ENCODE results near the gene UBE2O.
"Not testable (repeated sequence)": the region's sequence is repeated elsewhere in the genome, so short reads cannot be mapped to it uniquely, and the experiment has no call there.

Gene UBE2O

DNA sequence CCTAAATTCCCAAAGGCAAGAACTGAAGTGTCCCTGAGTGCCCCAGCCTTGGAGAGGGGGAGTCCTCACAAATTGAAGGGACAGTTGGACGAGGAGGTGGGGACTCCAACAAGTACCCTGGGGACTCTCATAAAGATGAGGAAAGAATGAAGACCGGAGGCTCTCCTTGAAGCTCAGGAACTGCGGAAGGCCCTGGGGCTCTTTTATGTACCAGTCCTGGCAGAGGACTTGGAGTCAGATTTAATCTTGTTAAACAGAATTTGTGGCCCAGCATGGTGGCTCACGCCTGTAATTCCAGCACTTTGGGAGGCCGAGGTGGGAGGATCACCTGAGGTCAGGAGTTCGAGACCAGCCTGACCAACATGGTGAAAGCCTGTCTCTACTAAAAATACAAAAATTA is 93.2 kb downstream of the UBE2O start:
- in situ Hi-C loops (cut with MboI; ENCODE audit: low sequenced_read_pairs): not testable (repeated sequence)

DNA sequence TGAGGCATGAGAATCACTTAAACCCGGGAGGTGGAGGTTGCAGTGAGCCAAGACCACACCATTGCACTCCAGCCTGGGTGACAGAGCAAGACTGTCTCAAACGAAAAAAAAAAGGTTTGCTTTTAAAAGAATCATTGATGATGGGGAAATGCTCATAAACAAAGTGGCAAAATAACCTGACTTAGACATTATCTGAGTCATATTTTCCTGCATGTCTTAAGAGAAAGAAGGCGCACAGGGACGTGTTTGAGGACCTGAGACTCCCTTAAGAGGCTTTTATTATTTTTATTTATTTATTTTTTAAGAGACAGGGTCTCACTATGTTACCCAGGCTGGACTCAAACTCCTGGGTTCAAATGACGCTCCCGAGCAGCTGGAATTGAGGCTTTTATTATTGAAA is 93.6 kb downstream of the UBE2O start:
- in situ Hi-C loops (cut with MboI; ENCODE audit: low sequenced_read_pairs): no loop called here

DNA sequence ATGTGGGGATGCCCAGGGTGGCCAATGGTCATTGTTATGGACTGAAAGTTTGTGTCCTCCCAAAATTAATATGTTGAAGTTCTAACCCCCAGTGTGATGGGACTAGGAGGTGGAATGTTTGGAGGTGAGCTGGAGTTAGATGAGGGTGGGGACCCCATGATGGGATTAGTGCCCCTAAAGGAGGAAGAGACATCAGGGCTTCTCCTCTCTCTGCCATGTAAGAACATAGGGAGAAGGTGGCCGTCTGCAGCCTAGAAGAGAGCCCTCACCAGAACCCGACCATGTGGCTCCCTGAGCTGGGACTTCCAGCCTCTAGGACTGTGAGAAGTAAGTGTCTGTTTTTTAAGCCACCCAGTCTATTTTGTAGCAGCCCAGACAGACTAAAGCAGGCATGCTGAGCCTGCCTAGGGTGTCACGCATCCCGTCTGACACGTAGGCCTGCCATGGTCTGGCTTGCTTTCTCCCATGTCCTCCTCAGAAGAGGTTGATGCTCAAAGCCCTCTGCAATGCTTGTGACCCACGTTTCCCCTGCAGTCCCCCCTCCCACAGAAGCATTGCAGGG is 95.3 kb downstream of the UBE2O start:
- in situ Hi-C loops (cut with MboI; ENCODE audit: low sequenced_read_pairs): no loop called here

DNA sequence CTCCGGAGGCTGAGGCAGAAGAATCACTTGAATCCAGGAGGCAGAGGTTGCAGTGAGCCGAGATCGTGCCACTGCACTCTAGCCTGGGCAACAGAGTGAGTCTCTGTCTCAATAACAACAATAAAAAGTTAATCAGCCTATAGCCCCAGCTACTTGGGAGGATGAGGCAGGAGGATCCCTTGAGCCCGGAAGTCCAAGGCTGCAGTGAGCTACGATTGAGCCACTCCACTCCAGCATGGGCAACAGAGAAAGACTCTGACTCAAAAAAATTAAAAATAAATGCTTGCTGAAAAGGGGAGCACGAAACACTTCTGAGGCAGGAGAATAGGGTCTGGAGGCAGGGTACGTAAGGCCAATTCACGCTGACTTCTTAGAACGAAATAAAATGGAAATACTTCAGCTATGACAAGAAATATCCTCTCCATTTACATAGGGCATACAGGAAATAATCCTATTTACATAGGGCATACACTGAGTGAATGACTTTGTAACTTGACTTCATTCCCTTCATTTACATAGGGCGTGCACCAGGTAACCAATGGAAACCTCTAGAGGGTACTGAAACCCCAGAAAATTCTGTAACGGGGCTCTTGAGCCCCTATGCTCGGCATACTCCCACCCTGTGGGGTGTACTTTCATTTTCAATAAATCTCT is 96.0 kb downstream of the UBE2O start:
- in situ Hi-C loops (cut with MboI; ENCODE audit: low sequenced_read_pairs): no loop called here

DNA sequence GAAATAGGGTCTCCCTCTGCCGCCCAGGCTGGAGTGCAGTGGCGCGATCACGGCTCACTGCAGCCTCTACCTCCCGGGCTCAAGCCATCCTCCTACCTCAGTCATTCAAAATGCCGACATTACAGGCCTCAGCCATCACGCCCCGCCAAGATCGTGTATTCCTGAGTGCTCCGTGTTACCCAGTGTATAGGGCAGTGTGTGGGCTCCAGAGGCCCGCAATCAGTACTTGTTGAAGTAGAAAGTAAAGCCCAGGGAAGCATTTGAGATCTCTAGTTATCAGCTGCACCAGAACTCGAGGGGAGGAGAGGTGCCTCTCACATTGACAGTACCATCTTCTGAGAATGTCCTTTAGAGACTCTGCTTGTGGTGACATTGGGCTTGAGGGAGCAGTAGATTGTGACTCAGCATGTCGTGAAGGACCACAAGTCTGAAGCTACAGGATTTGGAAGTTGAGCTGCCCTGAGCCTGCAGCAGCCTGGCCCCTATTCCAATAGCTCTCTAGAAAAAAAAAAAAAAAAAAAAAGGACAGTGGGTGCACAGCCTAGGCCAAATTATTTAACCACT is 98.1 kb downstream of the UBE2O start:
- in situ Hi-C loops (cut with MboI; ENCODE audit: low sequenced_read_pairs): no loop called here

DNA sequence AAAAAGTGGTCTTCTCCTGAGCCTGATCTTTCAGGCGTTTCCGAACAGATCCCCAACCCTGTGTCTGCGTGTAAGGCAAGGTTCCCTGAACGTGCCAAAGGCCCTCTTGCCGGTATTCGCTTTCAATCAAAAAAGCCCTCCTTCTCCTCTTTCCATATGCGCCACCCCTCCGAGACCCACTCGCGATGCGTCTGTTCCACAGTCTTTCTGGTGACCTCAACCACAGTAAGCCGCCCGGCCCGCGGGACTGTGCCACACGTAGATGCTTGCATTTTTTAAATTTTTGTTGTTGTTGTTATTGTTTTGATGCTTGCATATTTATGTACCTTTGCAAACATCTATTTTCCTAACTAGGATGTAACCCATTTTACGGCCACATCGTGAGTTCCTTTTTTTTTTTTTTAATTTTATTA is 98.6 kb downstream of the UBE2O start:
- in situ Hi-C loops (cut with MboI; ENCODE audit: low sequenced_read_pairs): no loop called here

DNA sequence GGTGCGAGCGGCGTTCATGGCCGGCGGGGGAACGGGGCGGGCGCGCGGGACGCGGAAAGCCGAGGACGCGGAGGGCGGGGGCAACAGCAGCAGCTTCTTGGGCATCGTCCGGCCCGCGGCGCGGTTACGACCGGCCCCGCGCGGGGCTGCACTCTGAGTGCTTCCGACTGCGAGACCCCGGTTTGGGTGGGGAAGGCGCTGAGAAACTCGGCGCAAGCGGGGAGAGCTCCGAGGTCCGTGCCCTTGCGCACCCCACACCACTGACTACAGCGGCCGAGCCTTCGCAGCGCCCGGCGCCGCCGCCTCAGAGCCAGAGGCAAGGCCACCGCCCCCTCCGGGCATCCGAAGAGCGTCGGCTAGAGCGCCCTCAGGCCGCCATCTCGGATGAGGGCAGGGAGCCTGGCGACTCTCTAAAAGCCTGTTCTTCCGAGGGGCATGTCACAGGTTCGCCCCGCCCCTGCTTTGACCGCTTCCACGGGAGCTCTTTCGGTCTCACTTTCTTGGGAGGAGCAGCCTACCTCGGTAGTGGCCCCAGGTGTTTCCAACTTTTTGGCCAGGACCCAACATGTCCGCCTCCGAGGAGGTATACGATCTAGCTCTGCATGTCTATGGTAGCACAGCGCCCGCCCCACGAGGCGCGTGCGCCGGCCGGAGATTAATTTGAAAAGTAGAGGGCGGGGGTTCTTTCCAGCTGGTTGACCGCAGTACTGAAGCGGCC is 99.2 kb downstream of the UBE2O start, which contains the start of gene PRPSAP1:
Gene PRPSAP1 (minus strand): TSS at position 318 of the 718 bp plus-strand sequence. CDS start 213 bp downstream, at position 105.
- in situ Hi-C loops (cut with MboI; ENCODE audit: low sequenced_read_pairs): no loop called here

DNA sequence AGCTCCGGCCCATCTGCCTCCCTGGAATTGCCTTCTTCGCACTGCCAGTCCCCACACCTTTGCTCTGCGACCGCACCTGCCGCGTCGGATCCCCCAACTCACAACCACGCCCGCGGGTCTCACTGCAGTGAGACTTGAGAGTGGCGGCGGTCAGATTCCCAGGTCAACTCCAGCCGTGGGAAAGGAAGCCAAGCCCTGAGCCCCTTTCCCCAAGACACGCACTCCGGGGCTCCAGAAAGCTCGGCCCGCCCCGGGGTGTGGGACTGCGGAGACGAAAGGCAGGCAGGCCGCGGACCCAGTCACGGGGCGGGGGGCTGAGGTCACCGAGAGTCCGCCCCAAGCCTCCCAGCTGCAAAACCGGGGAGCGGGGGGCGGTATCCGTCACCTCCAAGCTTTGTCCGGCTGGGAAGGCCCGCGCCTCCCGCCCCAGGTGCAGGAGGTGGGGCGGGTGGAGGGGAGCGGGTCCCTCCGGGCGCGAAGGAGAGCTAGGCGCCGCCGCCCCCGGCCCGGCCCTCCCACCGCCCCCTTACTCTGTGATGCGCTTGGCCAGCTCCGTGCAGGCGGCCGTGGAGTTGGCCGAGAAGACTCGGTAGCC is 99.9 kb downstream of the UBE2O start:
- in situ Hi-C loops (cut with MboI; ENCODE audit: low sequenced_read_pairs): no loop called here

DNA sequence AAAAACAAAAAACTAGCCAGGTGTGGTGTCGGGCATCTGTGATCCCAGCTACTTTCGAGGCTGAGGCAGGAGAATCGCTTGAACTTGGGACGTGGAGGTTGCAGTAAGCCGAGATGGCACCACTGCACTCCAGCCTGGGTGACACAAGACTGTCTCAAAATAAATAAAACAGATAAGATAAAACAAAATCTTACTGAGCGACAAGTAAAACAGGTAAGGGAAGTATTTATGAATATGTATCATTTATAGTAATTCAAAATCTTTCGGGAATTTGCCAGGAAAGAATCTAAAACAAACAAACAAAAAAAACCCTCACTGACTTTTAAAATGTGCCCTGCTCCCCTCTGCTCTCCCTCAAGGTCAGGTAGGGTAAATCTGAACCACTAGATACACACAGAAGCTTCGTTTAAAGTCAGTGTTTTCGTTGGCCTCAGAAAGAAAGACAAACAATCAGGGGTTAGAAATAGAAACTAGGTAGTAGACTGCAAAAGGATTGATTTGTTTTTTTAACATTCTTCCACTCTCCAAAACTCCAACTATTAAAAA is 101.4 kb downstream of the UBE2O start:
- in situ Hi-C loops (cut with MboI; ENCODE audit: low sequenced_read_pairs): no loop called here

DNA sequence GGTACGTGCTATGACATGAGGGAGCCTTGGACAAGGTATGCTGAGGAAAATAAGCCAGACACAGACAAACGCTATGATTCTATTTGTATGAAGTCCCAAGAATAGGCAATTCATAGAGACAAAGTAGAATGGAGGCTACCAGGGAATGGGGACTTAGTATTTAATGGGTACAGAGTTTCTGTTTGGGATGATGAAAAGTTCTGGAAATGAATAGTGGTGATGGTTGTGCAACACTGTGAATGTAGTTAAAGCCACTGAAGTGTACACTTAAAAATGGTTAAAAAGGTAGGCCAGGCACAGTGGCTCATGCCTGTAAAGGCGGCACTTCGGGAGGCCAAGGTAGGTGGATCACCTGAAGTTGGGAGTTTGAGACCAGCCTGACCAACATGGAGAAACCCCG is 102.5 kb downstream of the UBE2O start:
- in situ Hi-C loops (cut with MboI; ENCODE audit: low sequenced_read_pairs): no loop called here

DNA sequence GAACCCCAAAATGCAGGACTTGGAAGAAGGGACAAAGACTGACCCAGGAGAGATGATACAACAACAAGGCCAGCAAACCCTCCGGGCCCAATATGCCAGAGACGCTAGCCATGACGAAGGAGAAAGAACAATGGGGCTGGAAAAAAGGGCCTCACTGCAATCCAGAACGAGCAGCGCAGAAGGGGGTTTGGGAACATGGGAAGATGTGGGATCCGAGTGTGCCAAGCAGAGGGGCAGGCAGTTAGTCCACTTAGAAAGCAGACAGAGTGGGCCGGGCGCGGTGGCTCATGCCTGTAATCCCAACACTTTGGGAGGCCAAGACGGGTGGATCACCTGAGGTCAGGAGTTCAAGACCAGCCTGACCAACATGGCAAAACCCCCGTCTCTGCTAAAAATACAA is 106.0 kb downstream of the UBE2O start:
- in situ Hi-C loops (cut with MboI; ENCODE audit: low sequenced_read_pairs): not testable (repeated sequence)

DNA sequence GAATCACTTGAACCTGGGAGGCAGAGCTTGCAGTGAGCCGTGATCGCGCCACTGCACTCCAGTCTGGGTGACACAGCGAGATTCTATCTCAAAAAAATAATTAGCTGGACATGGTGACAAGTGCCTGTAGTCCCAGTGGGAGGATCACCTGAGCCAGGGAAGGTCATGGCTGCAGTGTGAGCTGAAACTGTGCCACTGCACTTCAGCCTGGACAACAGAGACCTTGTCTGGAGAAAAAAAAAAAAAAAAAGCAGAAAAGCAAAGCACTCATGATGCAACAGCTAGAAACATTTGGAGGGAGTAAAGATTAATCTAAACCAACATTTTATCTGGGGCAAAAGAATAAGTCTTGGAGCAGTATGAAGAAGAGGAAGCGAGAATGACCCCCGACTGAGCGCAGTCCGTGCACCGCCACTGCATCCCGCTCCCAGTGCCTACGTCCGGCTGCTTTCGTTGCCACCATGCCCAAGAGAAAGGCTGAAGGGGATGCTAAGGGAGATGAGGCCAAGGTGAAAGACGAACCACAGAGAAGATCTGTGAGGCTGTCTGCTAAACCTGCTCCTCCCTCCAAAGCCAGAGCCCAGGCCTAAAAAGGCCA is 107.5 kb downstream of the UBE2O start:
- in situ Hi-C loops (cut with MboI; ENCODE audit: low sequenced_read_pairs): no loop called here

DNA sequence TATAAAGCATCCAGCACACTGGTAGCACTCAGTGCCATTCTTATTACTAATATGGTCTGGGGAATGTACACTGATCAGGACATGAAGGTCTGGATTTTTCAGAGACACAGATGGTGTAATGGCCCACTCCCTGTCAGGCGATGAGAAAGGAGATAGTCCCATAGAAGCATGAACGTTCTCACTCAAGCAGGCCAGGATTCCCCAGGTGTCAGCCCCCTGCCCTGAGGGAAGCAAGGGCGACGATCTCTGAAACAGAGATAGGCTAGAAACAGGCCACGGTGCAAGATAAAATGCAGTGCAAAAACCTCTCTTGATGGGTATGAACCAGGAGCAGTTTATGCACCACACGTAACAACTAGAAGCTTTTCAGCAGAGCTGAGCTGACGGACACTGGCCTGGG is 109.8 kb downstream of the UBE2O start:
- in situ Hi-C loops (cut with MboI; ENCODE audit: low sequenced_read_pairs): no loop called here

DNA sequence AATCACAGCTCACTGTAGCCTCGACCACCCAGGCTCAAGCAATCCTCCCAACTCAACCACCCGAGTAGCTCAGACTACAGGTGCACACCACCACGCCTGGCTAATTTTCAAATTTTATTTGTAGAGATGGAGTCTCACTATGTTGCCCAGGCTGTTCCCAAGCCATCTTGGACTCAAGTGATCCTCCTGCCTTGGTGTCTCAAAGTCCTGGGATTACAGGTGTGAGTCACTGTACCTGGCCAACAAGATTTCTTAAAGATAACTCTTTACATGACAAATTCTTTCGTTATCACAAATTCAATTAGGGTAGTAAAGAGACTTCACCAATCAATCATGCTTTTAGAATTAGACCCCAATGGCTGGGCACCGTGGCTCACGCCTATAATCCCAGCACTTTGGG is 111.7 kb downstream of the UBE2O start:
- in situ Hi-C loops (cut with MboI; ENCODE audit: low sequenced_read_pairs): no loop called here
